DMS 273 (cell line): ENCODE data around the gene EFEMP2.
A peak's percentile ranks its signal among the peaks of the same experiment; 100 is the strongest.

ENCODE experiments used
- DNase-seq: peaks from one replicate; lab custom pipeline; 2025; ENCODE audit not compliant: unreplicated experiment; lab: John Stamatoyannopoulos, UW

Gene EFEMP2

GRCh38 chr11:65867284-65868071 is 5.1 kb downstream of the EFEMP2 start:
- DNase-seq = no peak

DNA sequence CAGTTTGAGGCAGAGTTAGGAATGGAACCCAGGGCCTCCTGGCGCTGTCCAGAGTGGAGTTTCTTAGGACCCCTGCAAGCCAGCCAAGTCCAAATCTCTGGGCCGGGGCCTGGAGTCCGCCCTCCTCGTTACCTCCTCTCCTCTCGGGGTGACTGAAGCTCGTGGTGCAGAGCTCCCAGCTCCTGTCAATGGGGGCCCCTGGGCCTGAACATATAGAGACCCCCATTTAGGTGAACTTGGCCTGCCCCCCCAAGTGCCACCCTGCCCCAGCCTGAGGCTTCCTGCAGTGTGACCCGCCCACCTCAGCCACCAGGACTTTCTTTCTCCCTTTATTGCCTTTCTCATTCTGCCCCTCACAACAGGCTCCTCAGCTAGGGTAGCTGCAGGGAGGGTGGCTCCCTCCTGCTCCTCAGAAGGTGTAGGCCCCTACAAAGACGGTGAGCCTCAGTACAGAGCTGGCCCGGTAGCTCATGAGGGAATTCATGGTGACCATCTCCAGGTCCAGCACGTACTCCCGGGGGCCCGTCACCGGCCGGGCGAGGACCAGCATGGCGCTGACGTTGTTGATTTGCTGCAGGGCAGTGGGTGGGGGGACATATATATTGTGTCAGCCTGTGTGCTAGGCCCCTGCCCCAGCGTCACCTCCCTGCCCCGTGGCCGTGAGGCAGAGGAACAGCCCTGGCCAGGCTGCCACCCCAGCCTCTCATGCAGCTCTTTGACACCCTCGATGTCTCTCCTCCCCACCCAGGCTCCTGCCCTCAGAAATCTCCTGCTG is 5.9 kb downstream of the EFEMP2 start:
- no peak for DNase-seq

GRCh38 chr11:65865550-65866172 is 6.9 kb downstream of the EFEMP2 start:
- no peak for DNase-seq

GRCh38 chr11:65864706-65865471 is 7.7 kb downstream of the EFEMP2 start:
- no peak for DNase-seq

DNA sequence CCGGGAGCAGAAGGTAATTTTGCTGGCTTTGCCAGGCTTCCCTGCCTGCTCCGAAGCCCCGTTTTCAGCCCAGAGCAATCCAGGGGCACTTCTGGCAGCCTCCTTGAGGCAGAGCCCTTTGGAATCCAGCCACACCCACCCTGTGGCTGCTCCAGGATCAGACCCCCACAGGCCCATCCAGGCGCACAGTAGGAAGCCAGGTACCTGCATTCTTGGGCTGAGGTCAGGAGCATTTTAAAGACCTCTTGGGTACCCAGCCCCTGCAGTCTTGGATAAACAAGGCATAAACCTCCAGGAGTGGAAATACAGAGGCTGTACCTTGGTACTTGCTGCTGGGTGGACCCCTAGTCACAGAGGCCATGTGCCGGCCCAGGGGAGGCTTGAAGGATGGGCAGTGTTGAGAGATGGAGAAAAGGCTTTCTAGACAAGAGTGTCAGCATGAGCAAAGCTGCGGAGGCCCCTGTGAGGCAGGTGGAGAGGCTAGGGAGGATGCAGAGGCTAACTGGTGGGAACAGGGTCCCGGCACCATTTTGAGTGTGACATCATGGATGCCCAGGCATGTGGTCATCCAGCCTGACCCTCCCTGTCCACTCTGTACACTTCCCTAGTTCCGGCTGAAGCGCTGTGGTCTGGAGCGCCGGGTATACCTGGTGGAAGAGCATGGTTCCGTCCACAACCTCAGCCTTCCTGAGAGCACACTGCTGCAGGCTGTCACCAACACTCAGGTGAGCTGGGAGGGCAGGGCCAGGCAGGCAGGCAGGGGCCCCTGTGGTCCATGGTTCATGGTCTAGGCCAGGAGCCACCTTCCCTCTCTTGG is 8.5 kb downstream of the EFEMP2 start:
- no peak for DNase-seq

DNA sequence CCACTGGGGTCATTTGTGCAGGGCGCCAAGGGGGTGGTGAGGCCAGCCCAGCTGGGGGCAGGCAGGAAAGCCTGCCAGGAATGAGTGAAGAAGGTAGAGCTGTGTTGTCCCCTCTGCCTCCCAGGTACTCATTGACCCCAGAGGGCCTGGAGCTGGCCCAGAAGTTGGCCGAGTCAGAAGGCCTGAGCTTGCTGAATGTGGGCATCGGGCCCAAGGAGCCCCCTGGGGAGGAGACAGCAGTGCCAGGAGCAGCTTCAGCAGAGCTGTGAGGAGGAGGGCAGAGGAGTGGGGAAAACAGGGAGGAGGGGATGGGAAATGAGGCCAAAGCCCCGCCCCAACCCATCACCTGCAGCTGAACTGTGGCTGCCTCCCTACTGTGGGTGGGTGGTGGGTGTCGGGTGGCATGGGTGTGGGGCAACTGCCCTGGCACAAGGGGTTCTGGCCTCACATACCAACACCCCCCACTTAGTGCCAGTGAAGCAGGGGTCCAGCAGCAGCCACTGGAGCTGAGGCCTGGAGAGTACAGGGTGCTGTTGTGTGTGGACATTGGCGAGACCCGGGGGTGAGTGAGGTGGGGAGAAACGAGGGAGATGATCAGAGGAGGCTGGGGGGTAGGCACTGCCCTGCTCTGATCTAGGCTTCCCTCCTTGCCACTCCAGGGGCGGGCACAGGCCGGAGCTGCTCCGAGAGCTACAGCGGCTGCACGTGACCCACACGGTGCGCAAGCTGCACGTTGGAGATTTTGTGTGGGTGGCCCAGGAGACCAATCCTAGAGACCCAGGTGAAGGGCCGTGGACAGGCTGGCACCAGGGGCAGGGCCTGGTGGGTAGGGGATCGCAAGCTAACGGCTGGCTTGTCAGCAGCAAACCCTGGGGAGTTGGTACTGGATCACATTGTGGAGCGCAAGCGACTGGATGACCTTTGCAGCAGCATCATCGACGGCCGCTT is 9.4 kb downstream of the EFEMP2 start:
- no peak for DNase-seq

- DNase-seq = no peak
Observed at GRCh38 chr11:65862191-65862735, 10.3 kb downstream of the EFEMP2 start.

DNA sequence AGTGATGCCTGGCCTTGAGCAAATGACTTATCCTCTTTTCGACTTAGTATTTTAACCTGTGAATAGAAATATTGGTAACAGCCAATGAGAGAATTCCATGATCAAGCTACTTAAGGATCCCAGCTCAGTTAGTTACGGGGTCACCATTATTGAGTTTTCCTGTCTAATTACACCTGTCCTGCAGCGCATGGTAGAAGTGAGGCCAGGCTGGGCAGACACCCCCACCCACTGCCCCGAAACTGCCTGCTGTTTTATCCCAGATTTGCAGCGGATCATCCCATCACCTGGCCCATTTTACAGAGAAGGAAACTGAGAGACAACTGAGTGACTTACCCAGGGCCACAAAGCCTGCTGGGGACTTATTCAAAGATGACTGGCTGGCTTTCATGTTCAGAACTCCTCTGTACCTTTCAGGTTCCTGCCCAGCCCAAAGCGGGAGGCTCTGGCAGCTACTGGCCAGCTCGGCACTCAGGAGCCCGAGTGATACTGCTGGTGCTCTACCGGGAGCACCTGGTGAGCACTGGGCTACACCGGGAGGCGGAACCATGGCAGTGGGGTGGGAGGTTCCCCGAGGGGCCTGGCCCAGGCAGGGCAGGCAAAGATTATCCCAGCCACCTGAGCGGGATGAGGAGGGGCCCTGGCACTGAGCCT is 10.9 kb downstream of the EFEMP2 start:
- DNase-seq = no peak

GRCh38 chr11:65861165-65861505 is 11.5 kb downstream of the EFEMP2 start:
- DNase-seq = peak; percentile 56

- peak; percentile 99 for DNase-seq
Observed at GRCh38 chr11:65860278-65861164, 12.1 kb downstream of the EFEMP2 start, which contains the start of gene MUS81. MUS81 (plus strand) TSS chr11:65860433; CDS start chr11:65860754, 321 bp downstream.

DNA sequence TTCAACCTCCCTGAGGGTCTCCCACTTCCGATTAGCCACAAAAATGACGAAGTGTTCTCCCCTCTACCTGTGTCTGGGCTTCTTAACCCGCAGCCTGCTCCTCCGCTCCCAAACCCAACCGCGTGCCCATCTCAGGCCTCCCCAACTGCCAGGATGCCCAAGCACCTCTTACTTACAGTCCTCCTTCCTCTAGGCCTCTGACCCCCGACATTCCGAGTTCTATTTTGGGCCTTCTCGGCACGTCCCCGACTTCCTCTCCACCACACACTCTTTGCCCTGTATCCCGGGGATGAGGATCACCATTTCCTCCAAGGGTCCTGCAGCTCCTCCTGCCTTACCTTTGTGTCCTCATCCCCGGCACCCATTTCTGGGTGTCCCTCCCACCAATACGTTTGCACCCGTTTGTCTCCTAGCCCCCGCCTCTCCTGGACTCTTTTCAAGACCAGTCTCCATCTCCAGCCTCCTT is 12.8 kb downstream of the EFEMP2 start:
- DNase-seq = no peak

GRCh38 chr11:65859095-65859811 is 13.3 kb downstream of the EFEMP2 start:
- DNase-seq = peak; percentile 99

- DNase-seq = peak; percentile 56
Observed at GRCh38 chr11:65858681-65859087, 13.9 kb downstream of the EFEMP2 start.

- peak; percentile 98 for DNase-seq
Observed at GRCh38 chr11:65857853-65858680, 14.5 kb downstream of the EFEMP2 start, which contains the start of gene CFL1. CFL1 (minus strand) TSS chr11:65858180; CDS start chr11:65858099, 81 bp downstream.

GRCh38 chr11:65857500-65857852 is 15.1 kb downstream of the EFEMP2 start:
- peak; percentile 81 for DNase-seq
